ENCODE data around the gene CSE1L. TPM values are rescaled to one million over a fixed set of nuclear protein-coding genes. Genes with fewer than 3 reads are reported as not detected.
A peak's percentile ranks its signal among the peaks of the same experiment; 100 is the strongest.

CSE1L gene
- 10 to 100 TPM; 19.4 to 35.8 (median 21.6) TPM for total RNA-seq
- long read RNA-seq, partial matches to known transcripts: 3 of 3 reads
- long read RNA-seq, other reads (novel, unspliced or antisense): 0 of 3 reads

- intact Hi-C loops (cut with DNase I): no loop called here
- 0% methylated on average over 6 of the region's 80 CpGs for WGBS (ENCODE audit: insufficient coverage, low coverage, low lambda C conversion rate, missing lambda C conversion rate)
- peak; percentile 93 to 97 (median 94) for ATAC-seq
- Histone ChIP-seq H3K27ac (peak within 1 kb of the TSS; percentile 85 to 92 (median 90)), H3K9me3 (no peaks in the 10 kb centered on the region), H3K4me3 (peak within 1 kb of the TSS; percentile 98 to 100 (median 99)), H3K36me3 (no peaks in the 10 kb centered on the region), H3K27me3 (no peaks in the 10 kb centered on the region), H3K4me1 (peaks cover 0 to 10% (median 0%) of the 10 kb centered on the region in 4 donors)
- DNase-seq: peak; percentile 96 to 97 (median 97)
- peak; percentile 84 for TF ChIP-seq POLR2A (IDR thresholded peaks at IDR 0.05)
- peak in 1 of 4 donors; percentile 43 for TF ChIP-seq CTCF (IDR thresholded peaks at IDR 0.05)
These were observed at the start of gene CSE1L for GRCh38 chr20:49046087-49046900. Gene CSE1L (plus strand): TSS chr20:49046312. CDS start chr20:49058464, 12,152 bp downstream.

- TF ChIP-seq CTCF (IDR thresholded peaks at IDR 0.05) (no peak), POLR2A (IDR thresholded peaks at IDR 0.05) (no peak)
- H3K36me3 ChIP-seq: peaks cover 0 to 73% (median 31%) of the 10 kb centered on the region in 4 donors
- WGBS (ENCODE audit: insufficient coverage, low coverage, low lambda C conversion rate, missing lambda C conversion rate): 52% methylated on average over 3 of the region's 3 CpGs
- intact Hi-C loops (cut with DNase I): no loop called here
- H3K9me3 ChIP-seq: no peaks in the 10 kb centered on the region
- no peaks in the 10 kb centered on the region for H3K4me1 ChIP-seq
- DNase-seq (no peak), ATAC-seq (peak; percentile 47 to 73 (median 60))
- no peaks in the 10 kb centered on the region for H3K27me3 ChIP-seq
- no peak overlapping the region for H3K4me3 ChIP-seq
- no peak overlapping the region for H3K27ac ChIP-seq
These were observed 45.9 kb upstream of the CSE1L start for GRCh38 chr20:48999890-49000870.

GRCh38 chr20:49001741-49002140 lies 44.4 kb upstream of the CSE1L start:
- WGBS (ENCODE audit: insufficient coverage, low coverage, low lambda C conversion rate, missing lambda C conversion rate): 100% methylated on average over 4 of the region's 7 CpGs
- TF ChIP-seq POLR2A (IDR thresholded peaks at IDR 0.05) (no peak), CTCF (IDR thresholded peaks at IDR 0.05) (no peak)
- H3K9me3 ChIP-seq: no peaks in the 10 kb centered on the region
- H3K27ac ChIP-seq: no peak overlapping the region
- DNase-seq (no peak), ATAC-seq (no peak)
- no peak overlapping the region for H3K4me3 ChIP-seq
- no peaks in the 10 kb centered on the region for H3K27me3 ChIP-seq
- peaks cover 0 to 57% (median 23%) of the 10 kb centered on the region in 4 donors for H3K36me3 ChIP-seq
- no peaks in the 10 kb centered on the region for H3K4me1 ChIP-seq
- intact Hi-C loops (cut with DNase I): no loop called here

GRCh38 chr20:49006446-49006980 lies 39.6 kb upstream of the CSE1L start:
- Histone ChIP-seq H3K4me3 (no peak overlapping the region), H3K27me3 (no peaks in the 10 kb centered on the region), H3K4me1 (peaks cover 0 to 17% (median 8%) of the 10 kb centered on the region in 4 donors), H3K9me3 (no peaks in the 10 kb centered on the region), H3K36me3 (peaks cover 0 to 30% (median 13%) of the 10 kb centered on the region in 4 donors), H3K27ac (no peak overlapping the region)
- ATAC-seq (no peak), DNase-seq (no peak)
- 76% methylated on average over 7 of the region's 8 CpGs for WGBS (ENCODE audit: insufficient coverage, low coverage, low lambda C conversion rate, missing lambda C conversion rate)
- TF ChIP-seq CTCF (IDR thresholded peaks at IDR 0.05) (no peak), POLR2A (IDR thresholded peaks at IDR 0.05) (no peak)
- intact Hi-C loops (cut with DNase I): no loop called here
